Right renal cortex interstitium (tissue), 3 donors: Measurements from ENCODE around the gene CDH1. TPM values are rescaled to one million over a fixed set of nuclear protein-coding genes. Genes with fewer than 3 reads are reported as not detected.
A peak's percentile ranks its signal among the peaks of the same experiment; 100 is the strongest.
"Not testable (repeated sequence)": the region's sequence is repeated elsewhere in the genome, so short reads cannot be mapped to it uniquely, and the experiment has no call there.

ENCODE experiments used
- DNase-seq, 3 donors: peaks; one replicate each; pipeline ENCODE4 v3.0.0-alpha.2; 2013; ENCODE audit warnings: low read depth in 3 of 3, low spot score in 2 of 3
- polyA plus RNA-seq, 3 donors: library from polyadenylated mRNA; unstranded; fragments of 120-200 nt; gene quantifications; one replicate each; pipeline ENCODE4 v1.2.1, GENCODE V29; 2013; ENCODE audit not compliant: insufficient read length in 3 of 3

Gene CDH1
- polyA plus RNA-seq, 3 donors: 90.0 to 112 (median 105) TPM

GRCh38 chr16:68786685-68787418 lies 49.8 kb downstream of the CDH1 start:
- DNase-seq: no peak

DNA sequence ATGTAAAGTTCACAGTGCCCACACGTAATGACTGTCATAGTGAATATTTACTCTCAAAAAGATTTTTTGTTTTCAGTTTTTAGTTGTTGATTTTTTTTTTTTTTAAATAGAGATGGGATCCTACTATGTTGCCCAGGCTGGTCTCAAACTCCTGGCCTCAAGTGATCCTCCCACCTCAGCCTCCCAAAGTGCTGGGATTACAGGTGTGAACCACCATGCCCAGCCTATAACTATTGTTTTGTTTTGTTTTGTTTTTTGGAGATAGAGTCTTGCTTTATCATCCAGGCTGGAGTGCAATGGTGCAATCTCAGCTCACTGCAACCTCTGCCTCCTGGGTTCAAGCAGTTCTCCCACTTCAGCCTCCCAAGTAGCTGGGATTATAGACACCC lies 50.3 kb downstream of the CDH1 start:
- DNase-seq: not testable (repeated sequence)

DNA sequence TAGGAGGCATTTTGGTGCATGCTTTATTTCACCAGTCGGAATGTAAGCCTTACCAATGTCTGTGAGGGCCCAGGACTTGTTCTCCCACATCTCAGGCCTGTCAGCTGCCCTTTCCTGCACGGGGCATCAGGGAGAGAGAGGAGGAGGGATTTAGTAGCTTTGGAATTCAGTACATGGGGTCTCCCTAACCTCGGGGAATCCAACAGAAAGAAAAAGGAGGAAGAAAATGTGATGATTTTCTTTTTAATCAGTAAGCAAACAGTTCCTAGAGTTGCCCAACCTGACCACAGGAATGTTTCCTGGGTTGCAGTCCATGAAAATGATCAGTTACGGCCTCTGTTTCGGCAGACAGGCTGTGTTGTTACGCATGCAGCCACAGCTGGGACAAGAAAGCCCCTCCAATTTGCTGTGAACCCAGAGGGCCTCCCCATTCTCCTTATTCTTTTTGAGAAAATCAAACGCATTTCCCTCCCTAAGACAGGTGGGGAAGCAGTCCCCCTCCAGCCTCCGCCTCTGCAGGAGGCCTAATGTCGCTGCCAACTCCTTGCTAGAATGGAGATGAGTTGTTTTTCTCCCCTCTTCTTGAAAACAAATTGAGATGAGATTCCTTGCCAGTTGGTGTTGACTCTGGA lies 53.2 kb downstream of the CDH1 start:
- no peak for DNase-seq

GRCh38 chr16:68790944-68791343 lies 53.9 kb downstream of the CDH1 start:
- DNase-seq: no peak

- no peak for DNase-seq
Observed at GRCh38 chr16:68792465-68793324, 55.6 kb downstream of the CDH1 start.

DNA sequence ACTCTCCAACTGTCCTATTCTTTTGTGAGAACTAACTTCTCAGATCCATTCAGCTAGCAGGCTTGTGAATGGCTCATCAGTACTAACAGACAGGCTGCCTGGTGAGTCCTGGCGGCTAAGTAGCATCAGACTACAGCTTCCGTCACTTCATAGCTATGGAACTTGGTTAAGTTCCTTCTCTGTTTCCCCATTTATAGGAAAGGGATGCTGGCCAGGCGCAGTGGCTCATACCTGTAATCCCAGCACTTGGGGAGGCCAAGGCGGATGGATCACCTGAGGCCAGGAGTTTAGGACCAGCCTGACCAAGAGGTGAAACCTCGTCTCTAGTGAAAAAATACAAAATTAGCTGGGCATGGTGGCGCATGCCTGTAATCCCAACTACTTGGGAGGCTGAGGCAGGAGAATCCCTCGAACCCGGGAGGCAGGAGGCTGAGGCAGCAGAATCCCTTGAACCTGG lies 56.3 kb downstream of the CDH1 start:
- no peak for DNase-seq

- no peak for DNase-seq
Observed at GRCh38 chr16:68798398-68798797, 61.3 kb downstream of the CDH1 start.

DNA sequence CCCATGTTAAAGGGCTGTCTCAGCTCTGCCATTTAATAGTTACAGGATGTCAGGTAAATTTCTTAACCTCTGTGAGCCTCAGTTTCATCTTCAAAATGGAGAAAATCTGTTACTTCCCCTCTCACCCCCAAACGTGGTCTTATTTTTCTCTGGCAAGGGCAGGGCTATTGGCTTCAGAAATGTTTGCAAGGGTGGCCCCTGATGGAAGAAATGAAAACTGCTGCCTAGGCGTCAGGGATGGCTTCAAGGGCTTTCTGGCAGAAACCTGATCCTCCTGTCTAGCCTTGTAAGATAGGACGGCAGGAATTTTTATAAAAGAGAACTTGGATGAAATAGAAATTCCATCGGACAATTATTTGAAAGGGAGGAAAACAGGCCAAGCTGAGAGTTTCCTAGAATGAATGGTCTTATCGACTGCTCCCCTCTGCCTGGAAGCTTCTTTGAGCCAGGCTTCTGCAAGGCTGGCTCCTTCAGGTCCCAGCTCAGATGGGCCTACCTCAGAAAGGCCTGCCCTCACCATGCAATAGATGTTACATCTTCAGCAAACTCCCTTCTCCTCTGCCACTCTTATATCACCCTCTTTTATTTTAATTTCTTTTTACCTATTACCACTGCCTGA lies 63.3 kb downstream of the CDH1 start:
- DNase-seq: peak; percentile 67 to 80 (median 68)

DNA sequence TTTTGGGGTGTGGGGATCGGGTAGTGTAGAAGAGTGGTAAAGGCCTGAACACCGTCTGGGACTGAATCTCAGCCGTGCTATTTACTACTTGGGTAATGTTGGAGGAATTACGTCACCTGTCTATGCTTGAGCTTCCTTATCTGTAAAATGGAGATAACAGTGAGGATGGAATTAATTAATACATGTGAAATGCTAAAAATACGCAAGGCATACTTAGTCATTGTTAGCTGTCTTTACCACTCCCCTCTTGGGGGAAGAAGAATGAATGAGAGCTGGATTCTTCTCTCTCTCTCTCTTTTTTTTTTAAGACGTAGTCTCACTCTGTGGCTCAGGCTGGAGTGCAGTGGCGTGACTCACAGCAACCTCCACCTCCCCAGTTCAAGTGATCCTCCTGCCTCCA lies 65.1 kb downstream of the CDH1 start:
- no peak for DNase-seq

- DNase-seq: no peak
Observed at GRCh38 chr16:68806422-68806821, 69.3 kb downstream of the CDH1 start.

GRCh38 chr16:68806981-68807380 lies 69.9 kb downstream of the CDH1 start:
- DNase-seq: no peak

DNA sequence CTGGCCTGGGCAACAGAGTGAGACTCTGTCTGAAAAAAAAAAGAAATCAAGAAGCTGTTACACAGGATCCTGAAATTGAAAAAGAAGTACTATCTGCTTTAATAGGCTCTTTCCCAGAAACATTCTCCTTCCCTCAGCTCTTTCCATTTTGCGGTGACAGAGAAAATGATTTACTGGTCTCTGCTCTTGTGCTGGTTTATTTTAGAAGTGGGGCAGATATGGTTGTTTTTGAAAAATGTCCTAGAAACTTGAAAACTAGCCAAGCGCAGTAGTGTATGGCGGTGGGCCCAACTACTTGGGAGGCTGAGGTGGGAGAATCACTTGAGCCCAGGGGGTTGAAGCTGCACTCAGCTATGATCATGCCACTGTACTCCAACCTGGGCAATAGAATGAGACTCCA lies 77.4 kb downstream of the CDH1 start:
- DNase-seq: no peak

DNA sequence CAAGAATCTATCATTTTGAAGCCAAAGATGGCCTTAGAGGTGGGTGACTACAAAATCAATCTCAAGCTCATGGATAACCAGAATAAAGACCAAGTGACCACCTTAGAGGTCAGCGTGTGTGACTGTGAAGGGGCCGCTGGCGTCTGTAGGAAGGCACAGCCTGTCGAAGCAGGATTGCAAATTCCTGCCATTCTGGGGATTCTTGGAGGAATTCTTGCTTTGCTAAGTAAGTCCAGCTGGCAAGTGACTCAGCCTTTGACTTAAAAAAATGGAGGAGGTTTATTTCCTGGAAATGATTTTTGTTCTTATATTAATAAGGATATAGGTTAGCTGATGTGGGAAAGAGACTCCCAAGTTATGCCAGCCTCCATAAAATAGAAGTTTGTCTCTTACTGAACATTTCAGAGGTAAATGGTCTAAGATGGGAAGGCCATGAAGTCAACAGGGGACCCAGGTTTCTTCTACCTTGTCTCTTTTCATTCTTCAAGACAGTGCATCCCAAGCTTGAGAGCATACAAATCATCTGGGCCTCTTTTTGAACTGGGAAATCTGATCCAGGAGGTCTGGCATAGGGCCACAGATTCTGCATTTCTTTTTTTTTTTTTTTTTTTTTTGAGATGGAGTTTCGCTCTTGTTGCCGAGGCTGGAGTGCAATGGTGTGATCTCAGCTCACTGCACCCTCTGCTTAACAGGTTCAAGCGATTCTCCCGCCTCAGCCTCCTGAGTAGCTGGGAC lies 86.5 kb downstream of the CDH1 start:
- DNase-seq: no peak

- DNase-seq: no peak
Observed at GRCh38 chr16:68825427-68825826, 88.3 kb downstream of the CDH1 start.

GRCh38 chr16:68826652-68827051 lies 89.6 kb downstream of the CDH1 start:
- no peak for DNase-seq

DNA sequence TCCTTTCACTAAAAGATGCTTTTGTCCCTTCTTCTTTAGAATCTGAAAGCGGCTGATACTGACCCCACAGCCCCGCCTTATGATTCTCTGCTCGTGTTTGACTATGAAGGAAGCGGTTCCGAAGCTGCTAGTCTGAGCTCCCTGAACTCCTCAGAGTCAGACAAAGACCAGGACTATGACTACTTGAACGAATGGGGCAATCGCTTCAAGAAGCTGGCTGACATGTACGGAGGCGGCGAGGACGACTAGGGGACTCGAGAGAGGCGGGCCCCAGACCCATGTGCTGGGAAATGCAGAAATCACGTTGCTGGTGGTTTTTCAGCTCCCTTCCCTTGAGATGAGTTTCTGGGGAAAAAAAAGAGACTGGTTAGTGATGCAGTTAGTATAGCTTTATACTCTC lies 96.2 kb downstream of the CDH1 start:
- DNase-seq: no peak

DNA sequence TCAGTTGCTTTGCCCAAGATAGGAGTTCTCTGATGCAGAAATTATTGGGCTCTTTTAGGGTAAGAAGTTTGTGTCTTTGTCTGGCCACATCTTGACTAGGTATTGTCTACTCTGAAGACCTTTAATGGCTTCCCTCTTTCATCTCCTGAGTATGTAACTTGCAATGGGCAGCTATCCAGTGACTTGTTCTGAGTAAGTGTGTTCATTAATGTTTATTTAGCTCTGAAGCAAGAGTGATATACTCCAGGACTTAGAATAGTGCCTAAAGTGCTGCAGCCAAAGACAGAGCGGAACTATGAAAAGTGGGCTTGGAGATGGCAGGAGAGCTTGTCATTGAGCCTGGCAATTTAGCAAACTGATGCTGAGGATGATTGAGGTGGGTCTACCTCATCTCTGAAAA lies 97.5 kb downstream of the CDH1 start:
- no peak for DNase-seq

DNA sequence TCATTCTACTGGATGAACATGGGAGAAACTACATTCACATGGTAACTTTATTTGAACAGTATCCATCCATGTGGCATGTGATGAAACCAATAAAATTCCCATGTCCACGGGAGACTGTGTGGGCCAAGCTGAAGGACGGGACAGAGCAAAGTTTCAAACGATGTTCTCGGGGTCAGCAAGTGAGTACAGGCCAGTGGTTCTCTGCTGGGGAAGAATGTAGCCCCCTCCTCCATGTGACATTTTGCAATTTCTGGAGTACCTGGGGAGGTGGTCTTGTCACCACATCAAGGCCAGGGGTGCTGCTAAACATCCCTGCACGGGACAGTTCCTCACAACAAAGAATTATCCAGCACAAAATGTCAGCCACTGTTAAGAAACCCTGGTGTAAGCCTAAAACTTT lies 98.9 kb downstream of the CDH1 start:
- no peak for DNase-seq

DNA sequence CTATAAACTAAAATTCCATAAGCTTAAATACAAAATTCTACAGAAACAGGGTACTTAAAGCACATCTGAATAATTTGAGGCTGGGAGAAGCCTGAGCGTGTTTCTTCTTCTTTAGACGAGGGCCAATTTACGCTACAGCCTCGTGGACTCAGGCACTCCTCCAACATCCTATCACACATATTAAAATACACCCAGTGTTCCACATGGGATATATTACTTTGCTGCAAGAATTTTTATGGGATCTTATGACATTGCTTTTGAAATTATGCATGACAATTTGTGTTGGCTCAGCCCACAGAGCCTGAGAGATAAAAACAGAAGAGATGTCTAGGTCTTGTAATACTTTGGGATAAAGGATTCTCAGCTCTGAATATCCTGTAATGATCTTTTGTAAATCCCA lies 102.7 kb downstream of the CDH1 start:
- peak in 1 of 3 donors; percentile 18 for DNase-seq

DNA sequence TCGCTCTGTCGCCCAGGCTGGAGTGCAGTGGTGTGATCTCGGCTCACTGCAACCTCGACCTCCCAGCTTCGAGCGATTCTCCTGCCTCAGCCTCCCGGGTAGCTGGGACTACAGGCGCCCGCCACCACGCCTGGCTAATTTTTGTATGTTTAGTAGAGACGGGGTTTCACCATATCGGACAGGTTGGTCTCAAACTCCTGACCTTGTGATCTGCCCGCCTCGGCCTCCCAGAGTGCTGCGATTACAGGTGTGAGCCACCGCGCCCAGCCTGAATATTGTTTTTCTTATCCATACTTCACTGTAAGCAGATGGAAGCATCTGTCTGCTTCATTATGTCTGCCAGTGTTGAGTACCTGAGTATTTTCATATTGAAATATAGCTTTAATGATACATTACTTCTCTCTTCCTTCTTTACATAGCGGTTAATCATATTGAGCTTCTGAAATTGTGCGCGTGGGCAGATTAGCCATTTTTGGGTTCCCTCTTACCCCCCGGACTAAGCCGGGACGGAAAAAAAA lies 105.9 kb downstream of the CDH1 start:
- DNase-seq: not testable (repeated sequence)
